HepG2 (cell line): ENCODE results near the gene SYNDIG1. TPM values are rescaled to one million over a fixed set of nuclear protein-coding genes. Genes with fewer than 3 reads are reported as not detected.

Source experiments
- ATAC-seq: fragments of 200-7000 bp; cut with Tn5 transposase; 3 replicates; pipeline ENCODE4 v1.9.1; 2020; ENCODE audit warnings: mild to moderate bottlenecking, moderate library complexity
- BruUV-seq: library from RNA; stranded (reverse); fragments of 400-500 nt; replicated peaks from 2 replicates; lab custom pipeline; 2021; lab: Mats Ljungman, UMichigan
- CTCF ChIA-PET: fragments of 300-600 bp; formaldehyde crosslinking; extraction: SDS; loops from one replicate; lab custom pipeline; 2021; ENCODE audit warnings: low total read pairs, inconsistent platforms, low intra/inter-chr PET ratio; lab: Yijun Ruan, JAX
- POLR2A ChIA-PET: fragments of 350-600 bp; sonication (Branson Sonifier 250); formaldehyde crosslinking; loops from one replicate; lab custom pipeline; 2020; ENCODE audit warnings: antibody characterized with exemption, inconsistent platforms; lab: Yijun Ruan, JAX
- DNase-seq: peaks from one replicate; pipeline ENCODE4 v3.0.0-alpha.2; 2015; ENCODE audit warnings: low spot score
- FAIRE-seq: peaks from 3 replicates; lab custom pipeline; 2011; peaks lifted over from hg19 to GRCh38; lab: Jason Lieb, UNC
- H2AFZ ChIP-seq: one replicate; pipeline ENCODE4 v1.6.1; 2011; ENCODE audit warnings: low read length, inconsistent platforms
- H3K27ac ChIP-seq: fragments of 300-600 bp; 3 replicates; pipeline ENCODE4 v1.8.0; 2011; ENCODE audit warnings: mixed run types, mild to moderate bottlenecking, mixed read lengths, low read length, inconsistent platforms; ENCODE audit not compliant: insufficient read depth; ENCODE audit errors: extremely low read length
- H3K27me3 ChIP-seq, 2 experiments: fragments of 200-600 bp in 1 of 2; 2 replicates in 1 of 2; 3 replicates in 1 of 2; pipeline versions ENCODE4 v1.6.0 to v1.8.0; 2011; ENCODE audit warnings: low read length in 2 of 2, mild to moderate bottlenecking in 2 of 2, moderate library complexity in 2 of 2, inconsistent platforms in 1 of 2; ENCODE audit not compliant: insufficient read depth in 2 of 2, control insufficient read depth in 1 of 2
- H3K36me3 ChIP-seq, 2 experiments: fragments of 200-600 bp in 1 of 2; replicated peaks in 1 of 2; 2 replicates in 1 of 2; 3 replicates in 1 of 2; pipeline versions ENCODE4 v1.5.1 to v1.8.0; 2011; ENCODE audit warnings: low read length in 2 of 2, inconsistent platforms in 1 of 2; ENCODE audit not compliant: insufficient read depth in 2 of 2, control insufficient read depth in 1 of 2
- H3K4me1 ChIP-seq: 2 replicates; pipeline ENCODE4 v1.5.1; 2012; ENCODE audit warnings: low read length, inconsistent platforms; ENCODE audit not compliant: insufficient read depth
- H3K4me2 ChIP-seq: 2 replicates; pipeline ENCODE4 v1.6.0; 2011; ENCODE audit warnings: low read depth, low read length, inconsistent platforms
- H3K4me3 ChIP-seq, 3 experiments: fragments of 200-600 bp in 1 of 3; sonication (generic), shearing (Covaris generic) in 1 of 3; replicated peaks in 1 of 3; 2 replicates each; pipeline ENCODE4 v1.5.1; 2011 to 2016; ENCODE audit warnings: low read length in 3 of 3, inconsistent platforms in 2 of 3, low read depth in 2 of 3, mild to moderate bottlenecking in 2 of 3, control low read depth in 1 of 3, mixed read lengths in 1 of 3; ENCODE audit not compliant: insufficient read depth in 1 of 3
- H3K79me2 ChIP-seq: one replicate; pipeline ENCODE4 v1.6.1; 2011; ENCODE audit warnings: low read length, inconsistent platforms; ENCODE audit not compliant: insufficient read depth
- H3K9ac ChIP-seq: 2 replicates; pipeline ENCODE4 v1.6.0; 2011; ENCODE audit warnings: mild to moderate bottlenecking, low read depth, low read length, inconsistent platforms; ENCODE audit not compliant: insufficient read depth
- H3K9me3 ChIP-seq: 2 replicates; pipeline ENCODE4 v1.5.1; 2012; ENCODE audit warnings: mild to moderate bottlenecking, low read length
- H4K20me1 ChIP-seq: 2 replicates; pipeline ENCODE4 v1.6.0; 2011; ENCODE audit warnings: inconsistent platforms, mild to moderate bottlenecking, low read length, moderate library complexity; ENCODE audit not compliant: insufficient read depth
- CCAR2 ChIP-seq: fragments of 200-400 bp; formaldehyde crosslinking; optimal IDR thresholded peaks from 2 replicates; pipeline ENCODE3; 2018; ENCODE audit warnings: low read depth, mild to moderate bottlenecking, low read length, moderate library complexity
- HOXA9 ChIP-seq: sonication (generic); formaldehyde crosslinking; IDR thresholded peaks from 2 replicates; pipeline ENCODE4 v1.8.1; 2022; ENCODE audit warnings: missing genetic modification reagents, mild to moderate bottlenecking, moderate library complexity, borderline replicate concordance
- SMAD1 ChIP-seq: sonication (generic); formaldehyde crosslinking; IDR thresholded peaks from 2 replicates; pipeline ENCODE4 v1.4.0; 2020; ENCODE audit warnings: missing genetic modification reagents, low read depth, mild to moderate bottlenecking, borderline replicate concordance
- WGBS: methylation state at CpG from one replicate; pipeline ENCODE4 v1.1.6; 2017; ENCODE audit warnings: low lambda C conversion rate; 5-methylcytosine and 5-hydroxymethylcytosine counted together
- in situ Hi-C: cut with HindIII; loops from 2 replicates; pipeline ENCODE4 v1.10.0; 2017; ENCODE audit warnings: low pct_unique_long_range_greater_than_20kb; ENCODE audit not compliant: extremely low pct_ligation_motif_present
- intact Hi-C: fragments of 100-400 bp; cut with micrococcal nuclease; formaldehyde crosslinking; loops from one replicate; pipeline ENCODE4 v1.10.0; 2022; ENCODE audit not compliant: unreplicated experiment
- polyA plus RNA-seq, 8 experiments: library from polyadenylated mRNA; depleted of rRNA in 3 of 8; stranded (reverse) in 7 of 8; unstranded in 1 of 8; fragments of >200 nt; fragmentation: Illumina TruSeq in 4 of 8; extraction: Trizol in 4 of 8; gene quantifications; 2 replicates each; pipeline versions ENCODE4 v1.2.1 to v1.2.3, GENCODE V29; 2011 to 2016; ENCODE audit warnings: low read depth in 4 of 8, missing spikeins in 1 of 8, mixed read lengths in 1 of 8; ENCODE audit not compliant: insufficient read depth in 1 of 8
- total RNA-seq, 5 experiments: library from RNA; depleted of rRNA; stranded (reverse); fragments of >200 nt; fragmentation: Illumina TruSeq; extraction: Trizol; gene quantifications; 2 replicates each; pipeline ENCODE4 v1.2.3, GENCODE V29; 2016; ENCODE audit warnings: low read depth in 1 of 5
- TF ChIP-seq, protein P1 (sequence below): fragments of 450-650 bp; IDR thresholded peaks from 2 replicates; pipeline ENCODE4 v1.6.1; 2016
- TF ChIP-seq, protein P2 (sequence below): sonication (generic); formaldehyde crosslinking; IDR thresholded peaks from 2 replicates; pipeline ENCODE4 v1.4.0; 2020; ENCODE audit warnings: mild to moderate bottlenecking, missing genetic modification reagents, borderline replicate concordance
- TF ChIP-seq, protein P3 (sequence below): sonication (generic); formaldehyde crosslinking; IDR thresholded peaks from 2 replicates; pipeline ENCODE4 v1.4.0; 2020; ENCODE audit warnings: low read depth, missing genetic modification reagents

The SYNDIG1 gene
- total and polyA plus RNA-seq, 2 of the 13 experiments (the other 11 are each of a cell fraction or from before 2014, with no cell fraction given), result not detected

DNA sequence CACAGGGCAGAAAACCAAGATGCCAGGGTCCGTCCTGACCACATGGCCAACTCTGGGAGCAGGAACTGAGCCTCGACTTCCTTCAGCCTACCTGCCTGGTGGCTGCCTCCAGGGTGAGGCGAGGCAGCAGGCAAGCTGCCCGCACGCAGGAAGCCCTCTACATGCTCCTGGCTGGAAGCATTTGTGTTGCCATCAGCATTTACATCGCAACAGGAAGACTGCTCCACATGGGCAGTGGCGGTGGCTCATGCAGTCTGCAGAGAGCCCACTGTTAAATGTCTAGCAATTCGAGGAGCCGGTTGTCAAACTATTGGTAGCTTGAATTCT lies 233.8 kb downstream of the SYNDIG1 start:
- Histone ChIP-seq H3K27me3 (peaks cover 0 to 13% of the 10 kb centered on the region in 2 experiments; a peak in 2 of 5 replicates), H3K9me3 (no peaks in the 10 kb centered on the region), H3K4me1 (no peaks in the 10 kb centered on the region), H3K9ac (no peak overlapping the region), H4K20me1 (no peaks in the 10 kb centered on the region), H3K27ac (no peak overlapping the region), H2AFZ (no peak overlapping the region), H3K79me2 (no peaks in the 10 kb centered on the region), H3K4me2 (no peak overlapping the region), H3K4me3 (no peak overlapping the region), H3K36me3 (no peaks in the 10 kb centered on the region)
- 9% methylated on average over 6 of the region's 9 CpGs for WGBS
- in situ Hi-C loops, result no loop called here
- ATAC-seq (no peak), FAIRE-seq (no peak), DNase-seq (no peak)
- ChIA-PET POLR2A (no interaction called here), CTCF (no interaction called here)
- BruUV-seq, result no TSS peak
- no peak for TF ChIP-seq SMAD1
- TF ChIP-seq, protein P1, sequence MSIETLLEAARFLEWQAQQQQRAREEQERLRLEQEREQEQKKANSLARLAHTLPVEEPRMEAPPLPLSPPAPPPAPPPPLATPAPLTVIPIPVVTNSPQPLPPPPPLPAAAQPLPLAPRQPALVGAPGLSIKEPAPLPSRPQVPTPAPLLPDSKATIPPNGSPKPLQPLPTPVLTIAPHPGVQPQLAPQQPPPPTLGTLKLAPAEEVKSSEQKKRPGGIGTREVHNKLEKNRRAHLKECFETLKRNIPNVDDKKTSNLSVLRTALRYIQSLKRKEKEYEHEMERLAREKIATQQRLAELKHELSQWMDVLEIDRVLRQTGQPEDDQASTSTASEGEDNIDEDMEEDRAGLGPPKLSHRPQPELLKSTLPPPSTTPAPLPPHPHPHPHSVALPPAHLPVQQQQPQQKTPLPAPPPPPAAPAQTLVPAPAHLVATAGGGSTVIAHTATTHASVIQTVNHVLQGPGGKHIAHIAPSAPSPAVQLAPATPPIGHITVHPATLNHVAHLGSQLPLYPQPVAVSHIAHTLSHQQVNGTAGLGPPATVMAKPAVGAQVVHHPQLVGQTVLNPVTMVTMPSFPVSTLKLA, result 0 out of 2 replicates have a peak, but pooled peaks have one; percentile 14
- intact Hi-C loops, result no loop called here

DNA sequence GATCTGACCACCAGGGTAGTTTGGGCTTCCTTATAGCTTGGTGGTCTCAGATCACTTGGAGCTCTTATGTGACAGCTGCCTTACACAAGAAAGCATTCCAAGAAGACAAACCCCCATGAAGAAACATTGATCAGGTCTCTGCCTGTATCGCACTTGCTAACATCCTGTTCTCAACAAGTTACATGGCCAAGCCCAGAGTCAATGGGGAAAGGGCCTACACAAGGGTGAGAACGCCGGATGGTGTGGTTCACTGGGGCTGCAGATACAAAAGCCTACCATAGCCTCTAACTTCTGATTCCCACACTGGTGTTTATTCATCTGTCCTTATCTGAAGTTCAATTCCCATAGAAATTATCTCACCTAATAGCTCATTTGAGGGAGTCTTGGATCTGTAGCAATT lies 235.5 kb downstream of the SYNDIG1 start:
- no peak for DNase-seq
- CTCF ChIA-PET, result no interaction called here
- TF ChIP-seq HOXA9 (CRISPR knock-in tag) (no peak), CCAR2 (no peak)
- TF ChIP-seq, protein P2, sequence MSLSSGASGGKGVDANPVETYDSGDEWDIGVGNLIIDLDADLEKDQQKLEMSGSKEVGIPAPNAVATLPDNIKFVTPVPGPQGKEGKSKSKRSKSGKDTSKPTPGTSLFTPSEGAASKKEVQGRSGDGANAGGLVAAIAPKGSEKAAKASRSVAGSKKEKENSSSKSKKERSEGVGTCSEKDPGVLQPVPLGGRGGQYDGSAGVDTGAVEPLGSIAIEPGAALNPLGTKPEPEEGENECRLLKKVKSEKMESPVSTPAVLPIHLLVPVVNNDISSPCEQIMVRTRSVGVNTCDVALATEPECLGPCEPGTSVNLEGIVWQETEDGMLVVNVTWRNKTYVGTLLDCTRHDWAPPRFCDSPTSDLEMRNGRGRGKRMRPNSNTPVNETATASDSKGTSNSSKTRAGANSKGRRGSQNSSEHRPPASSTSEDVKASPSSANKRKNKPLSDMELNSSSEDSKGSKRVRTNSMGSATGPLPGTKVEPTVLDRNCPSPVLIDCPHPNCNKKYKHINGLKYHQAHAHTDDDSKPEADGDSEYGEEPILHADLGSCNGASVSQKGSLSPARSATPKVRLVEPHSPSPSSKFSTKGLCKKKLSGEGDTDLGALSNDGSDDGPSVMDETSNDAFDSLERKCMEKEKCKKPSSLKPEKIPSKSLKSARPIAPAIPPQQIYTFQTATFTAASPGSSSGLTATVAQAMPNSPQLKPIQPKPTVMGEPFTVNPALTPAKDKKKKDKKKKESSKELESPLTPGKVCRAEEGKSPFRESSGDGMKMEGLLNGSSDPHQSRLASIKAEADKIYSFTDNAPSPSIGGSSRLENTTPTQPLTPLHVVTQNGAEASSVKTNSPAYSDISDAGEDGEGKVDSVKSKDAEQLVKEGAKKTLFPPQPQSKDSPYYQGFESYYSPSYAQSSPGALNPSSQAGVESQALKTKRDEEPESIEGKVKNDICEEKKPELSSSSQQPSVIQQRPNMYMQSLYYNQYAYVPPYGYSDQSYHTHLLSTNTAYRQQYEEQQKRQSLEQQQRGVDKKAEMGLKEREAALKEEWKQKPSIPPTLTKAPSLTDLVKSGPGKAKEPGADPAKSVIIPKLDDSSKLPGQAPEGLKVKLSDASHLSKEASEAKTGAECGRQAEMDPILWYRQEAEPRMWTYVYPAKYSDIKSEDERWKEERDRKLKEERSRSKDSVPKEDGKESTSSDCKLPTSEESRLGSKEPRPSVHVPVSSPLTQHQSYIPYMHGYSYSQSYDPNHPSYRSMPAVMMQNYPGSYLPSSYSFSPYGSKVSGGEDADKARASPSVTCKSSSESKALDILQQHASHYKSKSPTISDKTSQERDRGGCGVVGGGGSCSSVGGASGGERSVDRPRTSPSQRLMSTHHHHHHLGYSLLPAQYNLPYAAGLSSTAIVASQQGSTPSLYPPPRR (CRISPR knock-in tag), result no peak
- TF ChIP-seq, protein P3, sequence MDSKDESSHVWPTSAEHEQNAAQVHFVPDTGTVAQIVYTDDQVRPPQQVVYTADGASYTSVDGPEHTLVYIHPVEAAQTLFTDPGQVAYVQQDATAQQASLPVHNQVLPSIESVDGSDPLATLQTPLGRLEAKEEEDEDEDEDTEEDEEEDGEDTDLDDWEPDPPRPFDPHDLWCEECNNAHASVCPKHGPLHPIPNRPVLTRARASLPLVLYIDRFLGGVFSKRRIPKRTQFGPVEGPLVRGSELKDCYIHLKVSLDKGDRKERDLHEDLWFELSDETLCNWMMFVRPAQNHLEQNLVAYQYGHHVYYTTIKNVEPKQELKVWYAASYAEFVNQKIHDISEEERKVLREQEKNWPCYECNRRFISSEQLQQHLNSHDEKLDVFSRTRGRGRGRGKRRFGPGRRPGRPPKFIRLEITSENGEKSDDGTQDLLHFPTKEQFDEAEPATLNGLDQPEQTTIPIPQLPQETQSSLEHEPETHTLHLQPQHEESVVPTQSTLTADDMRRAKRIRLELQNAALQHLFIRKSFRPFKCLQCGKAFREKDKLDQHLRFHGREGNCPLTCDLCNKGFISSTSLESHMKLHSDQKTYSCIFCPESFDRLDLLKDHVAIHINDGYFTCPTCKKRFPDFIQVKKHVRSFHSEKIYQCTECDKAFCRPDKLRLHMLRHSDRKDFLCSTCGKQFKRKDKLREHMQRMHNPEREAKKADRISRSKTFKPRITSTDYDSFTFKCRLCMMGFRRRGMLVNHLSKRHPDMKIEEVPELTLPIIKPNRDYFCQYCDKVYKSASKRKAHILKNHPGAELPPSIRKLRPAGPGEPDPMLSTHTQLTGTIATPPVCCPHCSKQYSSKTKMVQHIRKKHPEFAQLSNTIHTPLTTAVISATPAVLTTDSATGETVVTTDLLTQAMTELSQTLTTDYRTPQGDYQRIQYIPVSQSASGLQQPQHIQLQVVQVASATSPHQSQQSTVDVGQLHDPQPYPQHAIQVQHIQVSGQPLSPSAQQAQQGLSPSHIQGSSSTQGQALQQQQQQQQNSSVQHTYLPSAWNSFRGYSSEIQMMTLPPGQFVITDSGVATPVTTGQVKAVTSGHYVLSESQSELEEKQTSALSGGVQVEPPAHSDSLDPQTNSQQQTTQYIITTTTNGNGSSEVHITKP (CRISPR knock-in tag), result no peak

More for the DNA sequence above, 235.5 kb downstream of the SYNDIG1 start:
- H3K4me2 ChIP-seq, result no peak overlapping the region
- H3K27ac ChIP-seq, result no peak overlapping the region
- peaks cover 0 to 8% of the 10 kb centered on the region in 2 experiments; a peak in 2 of 5 replicates for H3K27me3 ChIP-seq
- FAIRE-seq, result no peak
- no peak overlapping the region for H3K4me3 ChIP-seq
- intact Hi-C loops, result no loop called here
- ATAC-seq, result no peak
- POLR2A ChIA-PET, result no interaction called here
- H3K79me2 ChIP-seq, result no peaks in the 10 kb centered on the region
- H3K9me3 ChIP-seq, result no peaks in the 10 kb centered on the region
- no peaks in the 10 kb centered on the region for H3K36me3 ChIP-seq
- H4K20me1 ChIP-seq, result no peaks in the 10 kb centered on the region
- BruUV-seq, result no TSS peak
- in situ Hi-C loops, result no loop called here
- H3K9ac ChIP-seq, result no peak overlapping the region
- no peak overlapping the region for H2AFZ ChIP-seq
- H3K4me1 ChIP-seq, result no peaks in the 10 kb centered on the region
- WGBS, result 17% methylated on average over 3 of the region's 3 CpGs
